ENCODE measurements around the gene DISP1.

- TF ChIP-seq POLR2A (IDR thresholded peaks at IDR 0.05) (no peak), CTCF (IDR thresholded peaks at IDR 0.05) (no peak)
Measured at GRCh38 chr1:222844411-222844779, 29.6 kb downstream of the DISP1 start.

Measured in Peyer's patch (tissue), 4 donors.